BJ (cell line): ENCODE results near the gene OR52H1. TPM values are rescaled to one million over a fixed set of nuclear protein-coding genes. Genes with fewer than 3 reads are reported as not detected.

Experiments used
- CTCF ChIA-PET: fragments of 350-600 bp; formaldehyde crosslinking; extraction: SDS; loops from one replicate; lab custom pipeline; 2021; ENCODE audit warnings: antibody characterized with exemption, inconsistent platforms; lab: Yijun Ruan, JAX
- POLR2A ChIA-PET: fragments of 300-600 bp; sonication (Branson Sonifier 250); formaldehyde crosslinking; extraction: SDS; loops from one replicate; lab custom pipeline; 2021; ENCODE audit warnings: antibody characterized with exemption; lab: Charles Lee
- DNase-seq: peaks from one replicate; pipeline ENCODE4 v3.0.0-alpha.2; 2011; ENCODE audit warnings: low read depth
- H3K27me3 ChIP-seq: 2 replicates; pipeline ENCODE4 v1.6.0; 2011; ENCODE audit warnings: low read length; ENCODE audit not compliant: control insufficient read depth, insufficient read depth
- H3K36me3 ChIP-seq: 2 replicates; pipeline ENCODE4 v1.5.1; 2011; ENCODE audit warnings: low read length; ENCODE audit not compliant: control insufficient read depth, insufficient read depth
- H3K4me3 ChIP-seq: 2 replicates; pipeline ENCODE4 v1.5.1; 2011; ENCODE audit warnings: low read depth, mild to moderate bottlenecking, control low read depth, low read length
- polyA plus RNA-seq: library from polyadenylated mRNA; depleted of rRNA; stranded (reverse); fragments of >200 nt; gene quantifications from 2 replicates; pipeline ENCODE4 v1.2.3, GENCODE V29; 2011
- TF ChIP-seq, protein P1 (sequence below): IDR thresholded peaks from 2 replicates; pipeline ENCODE4 v1.5.1; 2011; ENCODE audit warnings: low read depth, mild to moderate bottlenecking, control low read depth, inconsistent platforms, low read length, moderate library complexity; ENCODE audit not compliant: insufficient read depth

OR52H1 gene
- polyA plus RNA-seq, 1 experiment = not detected

DNA sequence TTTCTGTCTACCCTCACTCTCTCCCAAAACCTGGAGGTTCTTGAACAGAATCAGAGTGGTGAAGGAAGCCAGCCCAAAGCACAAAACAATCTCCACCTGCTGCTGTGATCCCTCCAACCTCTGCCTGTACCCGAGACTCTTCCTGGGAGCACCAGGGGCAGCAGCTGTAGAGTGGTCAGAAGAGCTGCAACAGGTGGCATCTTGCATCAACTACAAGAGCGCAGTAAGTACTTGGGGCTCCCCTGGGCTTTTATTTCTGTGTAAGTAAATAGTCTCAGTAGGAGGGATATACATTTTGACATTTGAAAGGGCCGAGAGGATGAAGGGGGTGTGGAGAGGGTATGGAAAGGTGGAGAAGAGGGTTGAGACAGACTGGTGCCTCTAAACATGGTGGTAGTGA, 23.6 kb downstream of the OR52H1 start:
- CTCF ChIA-PET = interaction anchor here (0.6 to 1.4 kb wide), 2 partner anchors 48 to 54 kb away, joined by 3 to 5 read pairs; no protein-coding TSS in a partner anchor

DNA sequence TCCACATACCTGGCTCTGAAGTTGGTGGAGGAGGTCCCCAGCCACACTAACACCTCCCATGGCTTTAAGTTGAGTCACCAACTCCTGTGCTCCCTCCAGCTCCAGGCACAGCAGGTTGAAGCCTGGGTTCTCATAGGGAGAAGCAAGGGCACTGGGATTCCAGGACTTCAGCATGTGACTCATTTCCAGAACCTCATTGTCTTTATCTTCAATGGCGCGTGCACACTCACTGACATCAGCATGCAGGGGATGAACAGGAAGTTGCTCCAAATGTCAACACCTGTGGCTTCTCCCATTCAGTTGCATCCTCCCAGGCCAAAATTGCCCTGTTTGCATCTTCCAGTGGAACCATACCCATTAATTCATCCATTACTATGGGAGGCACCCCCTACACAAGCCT, 26.0 kb downstream of the OR52H1 start:
- POLR2A ChIA-PET = no interaction called here
- Histone ChIP-seq H3K27me3 (no peaks in the 10 kb centered on the region), H3K36me3 (no peaks in the 10 kb centered on the region), H3K4me3 (no peak overlapping the region)
- TF ChIP-seq, protein P1, sequence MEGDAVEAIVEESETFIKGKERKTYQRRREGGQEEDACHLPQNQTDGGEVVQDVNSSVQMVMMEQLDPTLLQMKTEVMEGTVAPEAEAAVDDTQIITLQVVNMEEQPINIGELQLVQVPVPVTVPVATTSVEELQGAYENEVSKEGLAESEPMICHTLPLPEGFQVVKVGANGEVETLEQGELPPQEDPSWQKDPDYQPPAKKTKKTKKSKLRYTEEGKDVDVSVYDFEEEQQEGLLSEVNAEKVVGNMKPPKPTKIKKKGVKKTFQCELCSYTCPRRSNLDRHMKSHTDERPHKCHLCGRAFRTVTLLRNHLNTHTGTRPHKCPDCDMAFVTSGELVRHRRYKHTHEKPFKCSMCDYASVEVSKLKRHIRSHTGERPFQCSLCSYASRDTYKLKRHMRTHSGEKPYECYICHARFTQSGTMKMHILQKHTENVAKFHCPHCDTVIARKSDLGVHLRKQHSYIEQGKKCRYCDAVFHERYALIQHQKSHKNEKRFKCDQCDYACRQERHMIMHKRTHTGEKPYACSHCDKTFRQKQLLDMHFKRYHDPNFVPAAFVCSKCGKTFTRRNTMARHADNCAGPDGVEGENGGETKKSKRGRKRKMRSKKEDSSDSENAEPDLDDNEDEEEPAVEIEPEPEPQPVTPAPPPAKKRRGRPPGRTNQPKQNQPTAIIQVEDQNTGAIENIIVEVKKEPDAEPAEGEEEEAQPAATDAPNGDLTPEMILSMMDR = no peak
- no peak for DNase-seq
- CTCF ChIA-PET = no interaction called here

More for the DNA sequence above, 23.6 kb downstream of the OR52H1 start:
- no peak for DNase-seq
- Histone ChIP-seq H3K4me3 (no peak overlapping the region), H3K27me3 (no peaks in the 10 kb centered on the region; the same call in 1 of the 2 replicates), H3K36me3 (no peaks in the 10 kb centered on the region)
- POLR2A ChIA-PET = no interaction called here
- TF ChIP-seq, protein P1 = no peak

DNA sequence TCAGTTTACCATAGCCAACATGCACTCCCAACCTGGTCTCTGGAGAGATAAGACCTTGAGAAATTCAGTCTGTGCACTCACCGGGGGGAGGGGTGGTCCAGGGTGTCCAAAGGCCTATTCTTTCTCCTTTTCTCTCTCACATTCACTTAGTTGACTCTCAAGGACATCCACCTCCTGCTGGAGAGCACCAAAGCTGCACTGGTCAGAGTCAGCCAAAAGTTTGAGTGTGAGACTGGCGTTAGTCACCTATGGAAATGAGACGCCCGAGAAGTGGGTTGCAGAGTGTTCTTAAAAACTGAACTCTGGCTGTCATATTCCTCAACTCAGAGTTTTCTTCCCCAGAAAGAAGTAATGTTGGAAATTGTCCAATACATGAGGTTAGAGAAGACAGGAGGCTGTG, 26.8 kb downstream of the OR52H1 start:
- ChIA-PET POLR2A (no interaction called here), CTCF (no interaction called here)
- no peak for DNase-seq
- Histone ChIP-seq H3K36me3 (no peaks in the 10 kb centered on the region), H3K27me3 (no peaks in the 10 kb centered on the region), H3K4me3 (no peak overlapping the region)
- TF ChIP-seq, protein P1 = no peak

GRCh38 chr11:5516599-5516998, 31.7 kb downstream of the OR52H1 start, which contains the start of gene UBQLNL:
Gene UBQLNL (minus strand): TSS chr11:5516699. CDS start chr11:5516441, 258 bp downstream.
- ChIA-PET POLR2A (no interaction called here), CTCF (no interaction called here)
- Histone ChIP-seq H3K4me3 (no peak within 1 kb of the TSS), H3K36me3 (no peaks in the 10 kb centered on the region), H3K27me3 (no peaks in the 10 kb centered on the region)
- DNase-seq = no peak
- TF ChIP-seq, protein P1 = no peak

DNA sequence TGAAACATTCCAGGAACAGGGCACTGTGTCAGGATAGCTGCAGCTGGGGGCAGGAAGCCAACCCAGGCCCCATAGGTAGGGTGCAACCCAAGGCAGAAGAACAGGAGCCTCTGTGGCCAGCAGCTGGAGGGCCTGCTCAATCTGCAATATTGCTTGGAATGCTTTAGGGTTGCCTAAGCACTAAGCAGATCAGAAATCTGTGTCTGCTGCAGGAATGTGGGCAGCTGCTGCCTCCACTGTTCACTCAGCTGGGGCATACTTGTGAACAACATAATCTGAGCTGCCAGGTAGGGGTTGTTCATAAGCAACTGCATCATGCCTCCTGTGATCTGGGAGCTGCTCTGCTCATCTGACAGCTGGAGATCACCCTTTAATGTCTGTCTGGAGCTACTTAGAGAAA, 33.5 kb downstream of the OR52H1 start:
- POLR2A ChIA-PET = no interaction called here
- Histone ChIP-seq H3K4me3 (no peak overlapping the region), H3K36me3 (no peaks in the 10 kb centered on the region), H3K27me3 (no peaks in the 10 kb centered on the region)
- CTCF ChIA-PET = no interaction called here
- TF ChIP-seq, protein P1 = no peak
- no peak for DNase-seq
